GM12865 (cell line): ENCODE measurements around the gene POLDIP2.

Experiments used
- DNase-seq: peaks from one replicate; pipeline ENCODE4 v3.0.0; 2010; ENCODE audit warnings: low read depth
- H3K4me3 ChIP-seq: 2 replicates; pipeline ENCODE4 v1.5.1; 2011; ENCODE audit warnings: mild to moderate bottlenecking, low read depth, low read length, control low read depth
- CTCF ChIP-seq: IDR thresholded peaks from 2 replicates; pipeline ENCODE4 v1.5.1; 2011; ENCODE audit warnings: low read length, control low read depth, low read depth, inconsistent platforms; ENCODE audit not compliant: insufficient read depth; ENCODE audit errors: missing control alignments

Gene POLDIP2

GRCh38 chr17:28327031-28327607 lies 30.2 kb downstream of the POLDIP2 start:
- TF ChIP-seq CTCF, result no peak
- peak; percentile 77 for DNase-seq
- H3K4me3 ChIP-seq, result no peak overlapping the region

GRCh38 chr17:28326114-28326513 lies 31.2 kb downstream of the POLDIP2 start:
- no peak overlapping the region for H3K4me3 ChIP-seq
- no peak for TF ChIP-seq CTCF
- no peak for DNase-seq

GRCh38 chr17:28325211-28325610 lies 32.1 kb downstream of the POLDIP2 start:
- no peak overlapping the region for H3K4me3 ChIP-seq
- TF ChIP-seq CTCF, result no peak
- DNase-seq, result no peak

GRCh38 chr17:28324781-28325180 lies 32.5 kb downstream of the POLDIP2 start:
- no peak for TF ChIP-seq CTCF
- no peak overlapping the region for H3K4me3 ChIP-seq
- DNase-seq, result no peak

- TF ChIP-seq CTCF, result no peak
- H3K4me3 ChIP-seq, result no peak overlapping the region
- DNase-seq, result no peak
Observed at GRCh38 chr17:28324267-28324745, 33.0 kb downstream of the POLDIP2 start.

GRCh38 chr17:28320215-28321061 lies 36.9 kb downstream of the POLDIP2 start:
- peak overlapping the region; percentile 98 for H3K4me3 ChIP-seq
- DNase-seq, result no peak
- TF ChIP-seq CTCF, result no peak
